ENCODE results near the gene PARVG.

The PARVG gene

DNA sequence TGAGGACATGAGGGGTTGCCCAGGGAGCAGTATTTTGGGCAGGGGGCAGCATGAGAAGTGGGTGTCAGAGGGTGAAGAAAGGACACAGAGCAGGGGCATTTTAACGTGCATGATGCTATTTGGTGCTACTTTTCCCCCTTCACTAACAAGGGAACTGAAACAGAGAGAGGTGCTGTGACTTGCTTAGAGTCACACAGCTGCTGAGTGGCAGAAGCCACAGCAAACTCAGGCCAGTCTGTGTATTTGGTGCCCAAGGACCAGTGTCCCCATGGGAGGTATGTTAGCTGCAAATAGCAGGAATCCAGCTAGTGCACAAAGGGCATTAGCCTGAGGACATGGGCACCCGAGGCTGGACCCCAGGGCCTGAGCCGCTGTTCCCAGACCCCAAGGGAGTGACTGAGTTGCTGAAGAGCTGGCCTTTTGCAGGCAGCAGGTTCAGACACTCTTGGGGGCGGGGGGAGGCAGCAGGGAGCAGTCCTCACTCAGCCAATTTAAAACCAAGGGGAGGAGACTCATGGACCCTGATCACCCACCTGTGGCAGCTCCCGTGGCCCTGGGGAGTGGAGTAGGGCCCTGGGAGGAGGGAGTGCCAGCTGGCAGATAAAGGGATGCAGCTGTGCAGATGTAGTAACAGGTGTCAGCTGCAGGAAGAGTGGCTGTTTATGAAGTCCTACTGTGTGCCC is 14.6 kb downstream of the PARVG start:
- no peak for DNase-seq (ENCODE audit: low read depth in 1 of 2, low spot score in 1 of 2)

DNA sequence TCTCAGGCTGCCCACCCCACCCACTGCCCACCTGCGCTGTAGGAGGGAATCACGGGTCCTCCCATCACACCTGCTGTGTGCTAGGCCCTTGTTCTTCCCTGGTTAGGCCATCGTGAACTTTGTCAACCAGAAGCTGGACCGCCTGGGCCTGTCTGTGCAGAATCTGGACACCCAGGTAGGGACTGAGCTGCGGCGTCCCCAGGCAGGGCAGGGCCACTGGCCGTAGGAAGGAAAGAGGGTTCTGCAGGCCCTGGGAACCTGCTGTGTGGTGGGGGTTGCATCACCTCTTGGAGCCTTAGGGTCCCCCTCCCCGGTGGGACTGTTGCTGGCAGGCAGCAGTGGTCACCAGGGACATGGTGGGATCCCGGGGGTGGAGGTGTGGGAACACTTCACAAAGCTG is 15.5 kb downstream of the PARVG start:
- DNase-seq (ENCODE audit: low read depth in 1 of 2, low spot score in 1 of 2) = no peak

DNA sequence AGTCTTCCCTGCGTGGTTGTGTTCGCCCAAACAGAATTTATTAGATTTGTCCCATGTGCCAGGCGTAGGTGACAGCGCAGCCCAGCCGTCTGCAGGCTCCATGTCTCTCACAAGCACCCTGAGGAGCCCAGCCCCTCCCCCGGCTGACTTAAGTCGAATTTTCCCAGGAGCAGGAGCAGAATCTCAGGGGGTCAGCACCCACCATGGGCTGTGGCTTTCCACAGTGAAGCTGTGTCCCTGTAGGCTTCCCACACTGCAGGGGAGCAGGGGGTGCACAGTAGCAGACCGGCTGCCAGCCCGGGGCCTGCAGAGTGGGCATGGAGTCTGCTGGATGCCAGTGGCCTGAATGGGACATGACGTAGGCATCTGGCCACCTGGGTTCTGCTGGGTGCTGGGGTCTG is 16.0 kb downstream of the PARVG start:
- no peak for DNase-seq (ENCODE audit: low read depth in 1 of 2, low spot score in 1 of 2)

DNA sequence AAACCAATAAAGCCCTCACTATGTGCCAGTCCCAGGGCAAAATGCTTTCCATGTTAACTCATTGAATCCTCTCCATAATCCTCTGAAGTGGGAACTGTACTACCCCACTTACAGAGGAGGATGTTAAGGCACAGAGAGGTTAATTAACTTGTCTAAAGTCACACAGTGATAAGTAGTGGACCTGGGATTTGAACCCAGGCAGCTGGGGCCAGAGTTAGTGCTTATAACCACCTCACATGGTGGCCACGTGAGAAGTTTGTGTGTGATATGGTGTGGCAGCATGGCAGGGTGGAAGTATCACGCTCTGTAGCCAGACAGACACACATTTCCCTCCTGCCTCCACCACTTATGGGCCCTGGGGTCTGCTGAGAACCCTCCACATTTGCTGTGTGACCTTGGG is 16.5 kb downstream of the PARVG start:
- DNase-seq (ENCODE audit: low read depth in 1 of 2, low spot score in 1 of 2) = no peak

DNA sequence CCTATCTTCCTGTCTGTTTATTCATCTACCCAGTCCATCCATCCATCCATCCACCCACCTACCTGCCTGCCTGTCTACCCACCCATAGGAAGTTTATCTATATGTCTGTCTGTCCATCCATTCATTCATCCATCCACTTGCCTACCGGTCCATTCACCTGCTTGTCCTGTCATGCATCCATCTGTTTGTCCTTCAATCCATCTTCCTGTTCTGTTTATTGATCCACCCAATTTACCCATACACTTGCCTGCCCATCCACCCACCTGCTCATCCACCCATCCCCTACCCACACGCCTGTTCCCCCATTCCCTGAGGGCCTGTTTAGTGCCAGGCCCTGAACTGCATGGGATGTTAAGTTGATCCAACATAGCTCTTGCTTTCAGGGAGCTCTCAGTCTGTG is 18.4 kb downstream of the PARVG start:
- no peak for DNase-seq (ENCODE audit: low read depth in 1 of 2, low spot score in 1 of 2)

DNA sequence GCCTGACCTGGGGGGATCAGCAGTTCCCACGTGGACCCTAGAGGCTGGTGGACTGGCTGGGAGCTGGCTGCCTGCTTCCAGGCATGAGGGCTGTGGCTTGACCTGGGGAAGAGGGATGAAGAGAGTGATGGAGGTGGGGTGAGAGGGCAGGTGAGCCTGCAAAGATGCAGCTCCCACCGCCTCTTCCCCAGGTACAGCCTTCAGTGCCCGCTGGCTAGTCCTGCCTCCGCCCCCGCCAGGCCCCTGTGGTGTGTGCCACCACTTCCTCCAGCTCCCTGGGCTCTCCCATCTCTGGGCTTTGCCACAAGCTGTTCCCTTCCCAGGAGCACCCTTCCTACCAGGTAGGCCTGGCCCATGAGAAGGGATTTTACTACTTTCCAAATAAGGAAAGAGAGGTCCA is 19.1 kb downstream of the PARVG start:
- DNase-seq (ENCODE audit: low read depth in 1 of 2, low spot score in 1 of 2) = no peak

DNA sequence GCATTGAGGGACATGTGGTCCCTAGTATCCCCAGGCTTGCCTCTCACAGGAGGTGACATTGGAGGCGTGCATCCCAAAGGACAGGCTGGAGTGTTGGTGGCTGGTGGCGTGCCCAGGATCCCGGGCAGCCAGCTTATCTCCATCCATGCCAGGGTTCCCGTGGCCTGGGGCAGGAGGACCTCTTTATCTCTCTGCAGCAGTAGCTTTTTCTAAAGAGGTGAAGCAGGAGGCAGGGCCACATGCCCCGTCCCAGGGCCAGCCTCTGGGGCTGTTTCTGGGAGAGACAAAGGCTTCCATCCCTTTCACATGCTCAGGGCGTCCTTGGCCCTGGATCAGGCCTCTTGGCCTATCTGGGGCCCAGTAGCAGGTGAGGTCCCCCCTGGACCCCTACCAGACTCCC is 19.7 kb downstream of the PARVG start:
- no peak for DNase-seq (ENCODE audit: low read depth in 1 of 2, low spot score in 1 of 2)

DNA sequence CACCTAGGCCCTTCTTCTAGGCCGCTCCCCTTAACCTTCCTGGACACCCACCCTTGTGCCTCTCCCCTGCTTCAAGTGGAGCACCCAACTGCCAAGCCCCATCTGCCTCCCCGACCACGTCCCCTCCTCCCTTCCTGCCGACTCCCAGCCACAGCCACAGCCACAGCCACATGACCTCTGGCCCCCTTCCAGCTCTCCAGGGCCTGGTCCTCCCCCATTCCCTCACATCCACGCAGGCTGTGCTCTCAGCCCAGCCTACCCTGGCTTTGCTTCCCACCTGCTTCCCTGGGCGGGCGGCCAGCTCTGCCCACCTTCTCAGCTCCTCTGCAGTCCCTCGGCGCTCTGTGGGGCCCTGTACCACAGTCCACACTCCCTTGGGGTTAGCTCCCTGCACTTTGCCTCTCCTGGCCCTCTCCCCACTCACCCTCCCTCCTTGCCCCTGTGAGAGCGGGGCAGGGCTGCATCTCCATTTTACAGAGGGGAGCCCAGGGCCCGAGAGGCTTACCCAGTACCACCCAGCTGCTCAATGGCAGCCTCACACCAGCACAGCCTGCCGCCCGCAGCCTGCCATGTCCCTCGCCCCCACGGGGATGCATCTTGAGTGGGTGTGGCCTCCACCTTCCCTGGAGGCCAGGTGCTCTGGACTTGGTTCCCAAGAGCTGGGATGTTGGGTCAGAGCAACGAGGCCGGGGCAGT is 20.3 kb downstream of the PARVG start:
- no peak for DNase-seq (ENCODE audit: low read depth in 1 of 2, low spot score in 1 of 2)

DNA sequence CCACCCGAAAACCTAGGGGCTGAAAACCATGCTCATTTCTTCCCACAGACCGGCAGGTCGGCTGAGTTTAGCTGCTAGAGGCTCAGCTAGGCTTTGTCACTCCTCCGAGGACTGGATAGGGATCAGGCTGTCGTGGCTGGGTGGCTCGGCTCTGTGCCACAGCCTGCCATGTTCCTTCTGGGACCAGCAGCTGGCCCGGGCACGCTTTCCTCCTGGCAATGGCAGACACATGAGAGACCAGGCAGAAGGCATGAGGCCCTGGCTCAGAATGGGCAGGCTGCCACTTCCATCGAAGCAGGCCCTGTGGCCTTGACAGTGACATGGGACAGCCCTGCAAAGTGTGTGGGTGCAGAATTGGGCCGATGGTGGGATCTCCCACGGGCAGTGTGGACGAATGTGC is 20.9 kb downstream of the PARVG start:
- no peak for DNase-seq (ENCODE audit: low read depth in 1 of 2, low spot score in 1 of 2)

DNA sequence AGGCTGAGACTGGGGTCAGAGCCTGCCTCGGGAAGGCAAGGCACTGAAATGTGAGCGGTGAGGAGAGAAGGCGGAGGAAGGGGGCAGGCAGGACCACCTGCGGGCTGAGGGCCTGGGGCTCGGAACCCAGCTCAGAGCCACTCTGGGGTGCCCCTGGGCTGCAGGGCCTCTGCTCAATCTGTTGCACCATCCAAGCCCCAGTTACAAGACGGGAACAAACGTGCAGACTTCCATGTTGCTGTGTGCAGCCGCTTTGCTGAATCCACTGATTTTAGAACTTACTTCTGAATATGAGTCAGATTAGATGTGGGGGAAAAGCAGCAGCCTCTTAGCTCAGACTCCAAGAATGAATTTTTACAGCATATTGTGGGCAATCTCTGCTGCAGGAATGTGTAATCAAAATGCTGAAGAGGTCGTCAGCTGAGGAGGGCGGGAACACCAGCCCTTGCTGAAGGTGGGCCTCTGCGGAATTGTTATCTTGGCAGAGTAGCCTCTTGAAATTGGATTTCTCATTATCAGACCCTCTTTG is 21.6 kb downstream of the PARVG start:
- DNase-seq (ENCODE audit: low read depth in 1 of 2, low spot score in 1 of 2) = no peak

DNA sequence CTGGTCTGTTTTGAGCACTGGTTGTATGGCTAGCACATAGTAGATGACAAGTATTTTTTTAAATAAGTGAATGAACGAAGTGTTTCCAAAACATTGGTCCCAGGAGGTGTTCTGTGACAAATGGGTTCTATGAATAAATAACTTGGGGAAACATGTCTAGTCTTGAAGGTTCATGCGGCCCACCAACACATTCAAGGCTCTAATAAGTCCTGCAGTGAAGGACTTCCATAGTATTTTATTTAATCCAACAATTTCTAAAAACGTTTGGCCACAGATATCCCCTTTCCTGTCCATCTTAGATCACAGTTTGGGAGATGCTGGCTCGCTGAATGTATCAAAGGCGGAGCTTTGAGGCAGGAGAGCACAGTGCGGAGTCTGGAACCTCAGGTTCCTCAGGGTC is 22.5 kb downstream of the PARVG start:
- no peak for DNase-seq (ENCODE audit: low read depth in 1 of 2, low spot score in 1 of 2)

DNA sequence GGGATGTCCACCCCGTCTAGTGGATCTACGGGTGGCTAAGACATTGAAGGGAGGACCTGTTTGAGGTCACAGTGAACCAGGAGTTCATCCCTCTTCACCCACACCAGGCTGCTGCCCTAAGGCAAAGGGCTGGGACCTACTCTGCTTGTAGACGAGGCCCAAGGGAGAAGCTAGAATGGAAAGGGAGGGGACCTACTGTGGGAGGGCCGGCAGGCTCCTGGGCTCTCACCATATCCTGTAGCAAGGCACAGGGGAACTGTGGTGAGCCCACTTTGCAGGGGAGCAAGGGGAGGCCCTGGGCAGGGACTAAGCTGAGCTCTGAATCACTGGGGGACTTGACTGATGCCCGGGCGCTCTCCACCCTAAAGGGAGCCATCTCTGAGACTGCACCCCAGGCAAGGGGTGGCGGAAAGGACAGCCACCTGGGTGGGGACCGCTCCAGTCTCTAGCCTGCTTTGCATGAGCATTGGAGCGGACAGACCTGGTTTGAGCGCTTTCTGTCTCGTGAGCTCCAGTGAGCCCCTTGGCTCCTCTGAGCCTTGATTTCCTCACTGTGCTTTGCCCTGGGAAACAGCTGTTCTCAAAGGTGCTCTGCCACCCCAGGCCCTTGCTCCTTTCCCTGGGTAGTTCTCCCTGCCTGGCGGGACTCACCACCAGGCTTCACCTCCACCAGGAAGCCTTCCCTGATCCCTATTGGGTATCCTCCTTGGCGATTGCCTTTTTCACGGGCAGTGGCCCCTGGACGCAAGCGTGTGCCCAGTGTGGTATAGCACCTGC is 24.2 kb downstream of the PARVG start:
- DNase-seq (ENCODE audit: low read depth in 1 of 2, low spot score in 1 of 2) = no peak

DNA sequence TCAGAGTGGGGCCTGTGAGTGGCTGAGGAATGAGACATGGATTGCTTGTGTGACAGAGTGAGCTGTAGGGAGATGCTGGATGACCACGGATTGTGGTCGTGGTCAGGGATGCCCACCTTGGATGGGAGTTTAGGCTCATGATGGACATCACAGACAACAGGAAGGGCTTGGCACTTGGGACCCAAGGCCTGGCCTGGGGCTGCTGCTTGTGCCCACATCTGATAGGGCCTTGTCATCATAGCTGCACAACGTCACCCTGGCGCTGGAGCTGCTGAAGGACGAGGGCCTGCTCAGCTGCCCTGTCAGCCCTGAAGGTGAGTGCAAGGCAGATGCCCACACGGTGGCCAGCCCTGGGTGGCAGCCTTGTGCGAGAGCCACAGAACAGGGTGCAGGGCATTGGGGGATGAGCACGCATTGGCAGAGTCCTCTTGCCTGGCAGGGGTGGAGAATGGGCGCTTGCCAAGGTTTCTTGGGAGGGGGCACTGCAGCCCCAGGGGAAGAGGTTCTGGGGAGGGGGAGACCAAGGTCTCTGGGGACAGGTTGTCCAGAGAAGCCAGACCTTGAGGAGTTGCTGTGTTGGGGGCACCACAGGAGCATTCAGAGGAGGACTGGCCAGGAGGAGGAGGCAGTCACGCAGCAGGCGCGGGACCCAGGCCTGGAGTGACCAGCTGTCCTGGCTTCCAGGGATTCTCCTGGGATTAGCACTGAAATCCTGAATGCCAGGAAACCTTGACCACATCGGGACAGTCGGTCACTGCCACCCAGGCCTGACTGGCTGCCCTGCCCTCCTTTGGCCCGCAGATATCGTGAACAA is 25.0 kb downstream of the PARVG start:
- no peak for DNase-seq (ENCODE audit: low read depth in 1 of 2, low spot score in 1 of 2)

DNA sequence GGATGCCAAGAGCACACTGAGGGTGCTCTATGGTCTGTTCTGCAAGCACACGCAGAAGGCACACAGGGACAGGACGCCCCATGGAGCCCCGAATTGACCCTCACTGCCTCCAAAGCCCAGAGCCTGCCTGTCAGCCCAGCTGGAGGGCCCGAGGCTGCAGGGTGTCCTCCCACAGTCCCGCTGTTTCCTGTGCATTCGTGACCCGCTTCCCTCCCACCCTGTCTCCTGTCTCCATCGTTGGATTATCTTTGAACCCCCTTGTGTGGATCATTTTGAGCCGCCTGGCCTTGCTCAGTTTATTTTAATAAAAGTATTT is 25.6 kb downstream of the PARVG start:
- no peak for DNase-seq (ENCODE audit: low read depth in 1 of 2, low spot score in 1 of 2)

DNA sequence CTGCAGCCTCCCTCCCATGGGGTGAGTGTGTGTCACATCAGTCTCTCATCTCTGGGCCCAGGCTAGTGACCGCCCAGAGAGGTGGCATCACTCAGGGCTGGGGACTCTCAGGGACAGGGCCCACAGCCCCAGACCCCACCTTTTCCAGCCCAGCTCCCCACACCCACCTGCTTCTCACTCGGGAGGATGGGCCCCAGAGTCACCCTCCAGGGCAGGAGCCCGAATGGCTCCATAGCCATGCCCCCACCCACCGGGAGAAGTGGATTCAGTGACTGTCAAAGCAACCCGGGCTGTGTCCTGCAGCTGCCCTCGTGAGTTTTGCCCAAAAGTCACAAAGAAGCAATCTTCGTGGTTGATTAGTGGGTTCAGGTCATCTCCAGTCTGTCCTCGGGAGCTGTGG is 26.0 kb downstream of the PARVG start:
- DNase-seq (ENCODE audit: low read depth in 1 of 2, low spot score in 1 of 2) = no peak

DNA sequence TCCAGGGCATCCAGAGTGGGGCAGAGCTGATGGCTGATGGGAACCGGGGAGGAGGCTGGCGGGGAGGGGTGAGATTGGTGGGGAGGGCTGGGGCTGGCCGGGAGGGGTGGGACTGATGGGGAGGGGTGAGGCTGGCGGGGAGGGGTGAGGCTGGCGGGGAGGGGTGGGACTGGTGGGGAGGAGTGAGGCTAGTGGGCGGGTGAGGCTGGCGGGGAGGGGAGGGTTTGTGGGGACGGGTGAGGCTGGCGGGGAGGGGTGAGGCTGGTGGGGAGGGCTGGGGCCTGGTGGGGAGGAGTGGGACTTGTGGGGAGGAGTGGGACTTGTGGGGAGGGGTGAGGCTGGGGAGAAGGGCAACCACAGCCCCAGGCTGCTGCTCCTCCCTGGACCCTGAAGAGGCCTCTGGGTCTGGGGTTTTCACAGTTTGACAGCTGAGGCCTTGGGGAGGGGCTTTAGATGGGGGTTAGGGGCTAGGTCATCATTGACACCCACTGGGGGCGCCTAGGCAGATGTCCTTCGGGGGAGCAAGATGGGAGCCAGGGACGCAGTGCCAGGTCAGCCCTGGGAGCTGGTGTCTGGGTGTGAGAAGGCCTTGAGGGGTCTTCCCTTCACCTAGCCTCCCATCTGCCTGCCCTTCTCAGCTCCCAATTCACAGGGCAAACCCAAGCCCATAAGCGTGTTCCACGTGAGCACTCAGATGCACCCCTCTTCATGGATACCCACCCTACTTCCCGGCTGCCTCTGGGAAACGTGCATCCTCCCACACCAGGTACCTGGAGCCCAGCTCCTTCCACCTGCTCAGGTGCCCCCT is 26.7 kb downstream of the PARVG start:
- no peak for DNase-seq (ENCODE audit: low read depth in 1 of 2, low spot score in 1 of 2)

DNA sequence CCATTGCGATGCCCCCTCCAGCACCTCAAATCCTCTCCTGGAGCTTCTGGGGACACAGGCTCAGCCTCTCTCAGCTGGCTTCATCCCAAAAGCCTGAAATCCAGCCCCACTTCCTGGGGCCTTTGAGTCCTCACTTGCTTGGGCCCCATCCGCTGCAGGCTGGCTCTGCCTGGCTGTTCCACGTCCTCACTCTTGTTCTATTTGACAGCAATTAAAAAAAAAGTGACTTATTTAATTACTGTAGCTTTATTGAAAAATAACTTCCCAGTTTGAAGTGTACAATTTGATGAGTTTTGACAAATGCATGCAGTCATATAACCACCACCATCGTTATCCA is 27.2 kb downstream of the PARVG start:
- DNase-seq (ENCODE audit: low read depth in 1 of 2, low spot score in 1 of 2) = no peak

DNA sequence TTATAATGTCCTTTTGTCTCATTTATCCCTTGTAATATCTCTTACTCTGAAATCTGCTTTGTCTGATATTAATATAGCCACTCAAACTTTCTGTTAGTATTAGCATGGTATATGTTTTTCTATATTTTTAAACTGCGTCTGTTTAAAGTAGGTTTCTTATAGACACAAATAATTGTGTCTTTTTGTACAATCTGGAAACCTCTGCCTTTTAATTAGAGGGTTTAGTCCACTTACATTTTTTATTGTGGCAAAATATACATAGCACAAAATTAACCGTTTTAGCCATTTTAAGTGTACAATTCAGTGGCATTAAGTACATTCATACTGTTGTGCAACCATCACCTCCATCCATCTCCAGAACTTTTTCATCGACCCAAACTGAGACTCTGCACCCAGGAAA is 28.6 kb downstream of the PARVG start:
- DNase-seq (ENCODE audit: low read depth in 1 of 2, low spot score in 1 of 2) = no peak

DNA sequence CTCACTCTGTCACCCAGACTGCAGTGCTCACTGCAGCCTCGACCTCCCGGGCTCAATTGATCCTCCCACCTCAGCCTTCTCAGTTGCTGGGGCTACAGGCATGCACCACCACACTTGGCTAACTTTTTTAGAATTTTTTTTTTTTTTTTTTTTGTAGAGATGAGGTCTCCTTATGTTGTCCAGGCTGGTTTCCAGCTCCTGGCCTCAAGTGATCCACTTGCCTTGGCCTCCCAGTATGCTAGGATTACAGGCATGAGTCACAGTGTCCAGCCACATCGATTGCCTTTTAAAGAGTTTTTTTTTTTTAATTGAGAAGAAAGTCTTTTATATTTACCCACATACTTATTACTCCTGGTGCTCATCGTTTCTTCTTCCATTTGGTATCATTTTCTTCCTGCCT is 30.0 kb downstream of the PARVG start:
- no peak for DNase-seq (ENCODE audit: low read depth in 1 of 2, low spot score in 1 of 2)

DNA sequence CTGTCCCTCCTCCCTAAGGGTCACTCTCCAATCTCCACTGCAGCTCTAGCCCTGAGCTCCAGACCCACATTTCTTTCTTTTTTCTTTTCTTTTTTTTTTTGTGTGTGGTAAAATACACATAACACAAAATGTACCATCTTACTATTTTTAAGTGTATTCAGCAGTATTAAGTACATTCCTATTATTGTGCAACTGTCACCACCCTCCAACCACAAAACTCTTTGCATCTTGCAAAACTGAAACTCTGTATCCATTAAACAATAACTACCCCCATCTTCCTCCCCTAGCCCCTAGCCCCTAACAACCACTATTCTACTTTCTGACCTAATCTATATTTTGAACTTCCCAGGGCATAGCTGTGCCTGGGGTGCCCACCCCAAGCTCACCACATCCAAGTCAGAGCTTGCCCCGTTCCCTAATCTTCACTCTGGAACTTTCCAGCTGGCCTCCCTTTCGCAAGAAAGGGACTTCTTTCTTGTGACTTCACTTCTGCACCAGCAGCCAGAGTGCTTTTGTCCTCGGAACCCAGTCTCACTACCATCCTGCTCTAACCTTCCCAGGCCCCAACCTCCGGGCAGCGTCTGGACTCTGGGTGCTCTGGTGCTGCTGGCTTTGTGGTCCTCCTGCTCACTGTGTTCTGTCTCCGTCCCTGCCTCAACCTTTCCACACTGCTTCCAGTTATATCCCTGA is 30.7 kb downstream of the PARVG start:
- no peak for DNase-seq (ENCODE audit: low read depth in 1 of 2, low spot score in 1 of 2)
